Activated naive CD4-positive, alpha-beta T cell treated with Interleukin-2 at 50 U/mL for 16 hours (primary cell): ENCODE measurements around the gene APELA.
"Not testable (repeated sequence)": the region's sequence is repeated elsewhere in the genome, so short reads cannot be mapped to it uniquely, and the experiment has no call there.

Source experiments
- DNase-seq: peaks from one replicate; pipeline ENCODE4 v3.0.0-alpha.2; 2020

APELA gene

GRCh38 chr4:164876700-164877324, at the start of gene APELA:
Gene APELA (plus strand): TSS chr4:164877178. CDS start chr4:164877332, 154 bp downstream.
- no peak for DNase-seq

- no peak for DNase-seq
Observed at GRCh38 chr4:164828955-164829354, 48.0 kb upstream of the APELA start.

GRCh38 chr4:164846566-164846965, 30.4 kb upstream of the APELA start:
- DNase-seq: no peak

- no peak for DNase-seq
Observed at GRCh38 chr4:164847016-164847415, 30.0 kb upstream of the APELA start.

- DNase-seq: no peak
Observed at GRCh38 chr4:164847967-164848649, 28.9 kb upstream of the APELA start.

- no peak for DNase-seq
Observed at GRCh38 chr4:164856396-164856795, 20.6 kb upstream of the APELA start.

- DNase-seq: no peak
Observed at GRCh38 chr4:164866817-164867490, 10.0 kb upstream of the APELA start.

GRCh38 chr4:164871673-164872072, 5.3 kb upstream of the APELA start:
- no peak for DNase-seq

- no peak for DNase-seq
Observed at GRCh38 chr4:164872481-164872880, 4.5 kb upstream of the APELA start.

GRCh38 chr4:164874789-164875188, 2.2 kb upstream of the APELA start:
- DNase-seq: no peak

GRCh38 chr4:164880489-164881262, 3.7 kb downstream of the APELA start:
- no peak for DNase-seq

GRCh38 chr4:164888096-164888715, 11.2 kb downstream of the APELA start:
- no peak for DNase-seq

GRCh38 chr4:164890691-164891090, 13.7 kb downstream of the APELA start:
- DNase-seq: no peak

- no peak for DNase-seq
Observed at GRCh38 chr4:164892018-164892417, 15.0 kb downstream of the APELA start.

- DNase-seq: no peak
Observed at GRCh38 chr4:164894702-164895101, 17.7 kb downstream of the APELA start.

- DNase-seq: no peak
Observed at GRCh38 chr4:164902608-164903007, 25.6 kb downstream of the APELA start.

- DNase-seq: no peak
Observed at GRCh38 chr4:164904336-164904735, 27.4 kb downstream of the APELA start.

- no peak for DNase-seq
Observed at GRCh38 chr4:164904941-164905340, 28.0 kb downstream of the APELA start.

GRCh38 chr4:164906368-164906767, 29.4 kb downstream of the APELA start:
- no peak for DNase-seq

- DNase-seq: not testable (repeated sequence)
Observed at GRCh38 chr4:164913506-164913905, 36.5 kb downstream of the APELA start.

GRCh38 chr4:164918956-164919355, 42.0 kb downstream of the APELA start:
- no peak for DNase-seq

GRCh38 chr4:164924670-164925238, 47.8 kb downstream of the APELA start:
- no peak for DNase-seq

GRCh38 chr4:164926301-164926700, 49.3 kb downstream of the APELA start:
- no peak for DNase-seq
